BJ (cell line): Measurements from ENCODE around the gene LAMA1. TPM values are rescaled to one million over a fixed set of nuclear protein-coding genes. Genes with fewer than 3 reads are reported as not detected.

ENCODE experiments used
- CTCF ChIA-PET: fragments of 350-600 bp; formaldehyde crosslinking; extraction: SDS; loops from one replicate; lab custom pipeline; 2021; ENCODE audit warnings: antibody characterized with exemption, inconsistent platforms; lab: Yijun Ruan, JAX
- POLR2A ChIA-PET: fragments of 300-600 bp; sonication (Branson Sonifier 250); formaldehyde crosslinking; extraction: SDS; loops from one replicate; lab custom pipeline; 2021; ENCODE audit warnings: antibody characterized with exemption; lab: Charles Lee
- DNase-seq: peaks from one replicate; pipeline ENCODE4 v3.0.0-alpha.2; 2011; ENCODE audit warnings: low read depth
- H3K27me3 ChIP-seq: 2 replicates; pipeline ENCODE4 v1.6.0; 2011; ENCODE audit warnings: low read length; ENCODE audit not compliant: control insufficient read depth, insufficient read depth
- H3K36me3 ChIP-seq: 2 replicates; pipeline ENCODE4 v1.5.1; 2011; ENCODE audit warnings: low read length; ENCODE audit not compliant: control insufficient read depth, insufficient read depth
- H3K4me3 ChIP-seq: 2 replicates; pipeline ENCODE4 v1.5.1; 2011; ENCODE audit warnings: low read depth, mild to moderate bottlenecking, control low read depth, low read length
- CTCF ChIP-seq: IDR thresholded peaks from 2 replicates; pipeline ENCODE4 v1.5.1; 2011; ENCODE audit warnings: low read depth, mild to moderate bottlenecking, control low read depth, inconsistent platforms, low read length, moderate library complexity; ENCODE audit not compliant: insufficient read depth
- polyA plus RNA-seq: library from polyadenylated mRNA; depleted of rRNA; stranded (reverse); fragments of >200 nt; gene quantifications from 2 replicates; pipeline ENCODE4 v1.2.3, GENCODE V29; 2011

The LAMA1 gene
- polyA plus RNA-seq, 1 experiment: 3.4 TPM

- H3K36me3 ChIP-seq: no peaks in the 10 kb centered on the region
- no peaks in the 10 kb centered on the region; the same call in 1 of the 2 replicates for H3K27me3 ChIP-seq
- no peak for TF ChIP-seq CTCF
- no peak for DNase-seq
- POLR2A ChIA-PET: no interaction called here
- CTCF ChIA-PET: interaction anchor here (1.0 kb wide), 1 partner anchor 13 kb away, joined by 3 read pairs; no protein-coding TSS in a partner anchor
- H3K4me3 ChIP-seq: no peak overlapping the region
Measured at GRCh38 chr18:7082671-7083070, 34.9 kb downstream of the LAMA1 start.

- Histone ChIP-seq H3K27me3 (no peaks in the 10 kb centered on the region; the same call in 1 of the 2 replicates), H3K36me3 (no peaks in the 10 kb centered on the region), H3K4me3 (no peak overlapping the region)
- CTCF ChIA-PET: no interaction called here
- no peak for TF ChIP-seq CTCF
- DNase-seq: no peak
- POLR2A ChIA-PET: no interaction called here
Measured at GRCh38 chr18:7079231-7079630, 38.4 kb downstream of the LAMA1 start.

GRCh38 chr18:7072593-7072992, 45.0 kb downstream of the LAMA1 start:
- CTCF ChIA-PET: no interaction called here
- Histone ChIP-seq H3K27me3 (no peaks in the 10 kb centered on the region), H3K36me3 (no peaks in the 10 kb centered on the region), H3K4me3 (no peak overlapping the region)
- POLR2A ChIA-PET: no interaction called here
- DNase-seq: no peak
- TF ChIP-seq CTCF: no peak

GRCh38 chr18:7071600-7071999, 46.0 kb downstream of the LAMA1 start:
- ChIA-PET POLR2A (no interaction called here), CTCF (no interaction called here)
- Histone ChIP-seq H3K36me3 (no peaks in the 10 kb centered on the region), H3K27me3 (no peaks in the 10 kb centered on the region), H3K4me3 (no peak overlapping the region)
- no peak for DNase-seq
- TF ChIP-seq CTCF: no peak

DNA sequence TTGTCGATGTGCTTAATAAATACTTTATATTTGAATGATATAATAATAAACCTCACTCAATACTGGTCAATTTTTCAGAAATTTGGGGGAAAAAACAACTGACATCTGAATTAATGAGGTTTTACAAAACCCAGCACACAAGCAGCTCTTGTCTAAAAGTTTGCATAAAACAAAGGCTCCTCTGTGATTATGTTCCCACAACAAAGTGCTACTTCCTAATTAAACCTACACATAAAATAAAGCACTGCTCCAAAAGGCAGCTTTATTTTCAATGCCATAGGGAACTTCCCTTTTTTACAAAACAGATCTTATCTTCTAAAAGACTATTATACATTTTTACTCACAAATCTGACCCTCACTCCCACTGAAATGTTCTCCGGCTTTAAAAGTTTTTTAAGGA, 47.1 kb downstream of the LAMA1 start:
- TF ChIP-seq CTCF: no peak
- ChIA-PET POLR2A (no interaction called here), CTCF (interaction anchor here (0.8 to 0.9 kb wide), 3 partner anchors 12 to 32 kb away, joined by 3 read pairs; no protein-coding TSS in a partner anchor)
- no peak for DNase-seq
- Histone ChIP-seq H3K4me3 (no peak overlapping the region), H3K36me3 (no peaks in the 10 kb centered on the region), H3K27me3 (no peaks in the 10 kb centered on the region)
